LNCAP (cell line): ENCODE results near the gene ST6GALNAC6.

ENCODE experiments used
- TF ChIP-seq, protein P1 (sequence below): fragments of 450-650 bp; IDR thresholded peaks from 2 replicates; pipeline ENCODE4 v1.5.1; 2017; ENCODE audit warnings: mild to moderate bottlenecking

ST6GALNAC6 gene

DNA sequence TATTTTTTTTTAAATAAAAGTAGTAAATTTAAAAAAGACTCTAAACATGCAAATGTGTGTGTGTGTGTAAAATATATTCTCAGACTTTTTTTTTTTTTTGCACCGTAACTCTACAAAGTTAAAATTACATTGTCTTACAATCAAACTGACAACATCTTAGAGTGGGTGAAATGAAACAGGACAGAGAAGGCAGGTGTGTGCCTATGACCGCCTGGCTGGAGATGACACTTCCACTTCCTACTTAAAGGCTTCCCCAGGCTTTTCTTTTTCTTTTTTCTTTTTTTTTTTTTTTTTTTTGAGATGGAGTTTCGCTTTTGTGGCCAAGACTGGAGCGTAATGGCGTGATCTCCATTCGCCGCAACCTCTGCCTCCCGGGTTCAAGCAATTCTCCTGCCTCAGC is 19.3 kb downstream of the ST6GALNAC6 start:
- TF ChIP-seq, protein P1, sequence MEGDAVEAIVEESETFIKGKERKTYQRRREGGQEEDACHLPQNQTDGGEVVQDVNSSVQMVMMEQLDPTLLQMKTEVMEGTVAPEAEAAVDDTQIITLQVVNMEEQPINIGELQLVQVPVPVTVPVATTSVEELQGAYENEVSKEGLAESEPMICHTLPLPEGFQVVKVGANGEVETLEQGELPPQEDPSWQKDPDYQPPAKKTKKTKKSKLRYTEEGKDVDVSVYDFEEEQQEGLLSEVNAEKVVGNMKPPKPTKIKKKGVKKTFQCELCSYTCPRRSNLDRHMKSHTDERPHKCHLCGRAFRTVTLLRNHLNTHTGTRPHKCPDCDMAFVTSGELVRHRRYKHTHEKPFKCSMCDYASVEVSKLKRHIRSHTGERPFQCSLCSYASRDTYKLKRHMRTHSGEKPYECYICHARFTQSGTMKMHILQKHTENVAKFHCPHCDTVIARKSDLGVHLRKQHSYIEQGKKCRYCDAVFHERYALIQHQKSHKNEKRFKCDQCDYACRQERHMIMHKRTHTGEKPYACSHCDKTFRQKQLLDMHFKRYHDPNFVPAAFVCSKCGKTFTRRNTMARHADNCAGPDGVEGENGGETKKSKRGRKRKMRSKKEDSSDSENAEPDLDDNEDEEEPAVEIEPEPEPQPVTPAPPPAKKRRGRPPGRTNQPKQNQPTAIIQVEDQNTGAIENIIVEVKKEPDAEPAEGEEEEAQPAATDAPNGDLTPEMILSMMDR = no peak

DNA sequence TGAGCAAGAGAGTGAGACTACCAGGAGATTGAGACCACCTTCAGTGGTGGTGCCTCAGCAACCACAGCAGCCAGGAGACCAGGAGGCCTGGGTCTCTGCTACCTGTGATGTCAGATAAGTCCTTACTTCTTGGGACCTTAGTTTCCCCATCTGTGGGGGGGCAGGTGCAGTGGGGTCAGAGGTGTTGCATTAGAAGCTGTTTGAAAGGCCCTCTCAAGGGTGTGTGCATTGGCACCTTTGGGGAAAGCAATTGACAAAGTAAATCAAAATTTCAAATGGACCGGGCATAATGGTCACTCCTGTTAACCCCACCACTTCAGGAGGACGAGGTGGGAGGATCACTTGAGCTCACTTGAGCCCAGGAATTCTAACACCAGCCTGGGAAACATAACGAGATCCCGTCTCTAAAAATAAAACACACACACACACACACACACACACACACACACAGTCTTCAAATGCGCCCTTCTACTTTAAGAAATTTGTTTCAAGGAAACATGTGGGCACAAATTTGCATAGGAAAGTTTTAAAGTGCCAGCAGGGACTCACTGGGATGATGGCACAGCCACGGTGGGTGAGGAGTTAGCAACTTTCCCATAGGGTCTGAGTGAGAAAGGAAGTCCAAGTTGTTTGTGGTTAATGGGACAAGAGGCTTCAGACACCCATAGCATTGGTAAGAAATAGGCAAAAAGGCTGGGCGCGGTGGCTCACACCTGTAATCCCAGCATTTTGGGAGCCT is 20.6 kb downstream of the ST6GALNAC6 start:
- TF ChIP-seq, protein P1 = no peak

DNA sequence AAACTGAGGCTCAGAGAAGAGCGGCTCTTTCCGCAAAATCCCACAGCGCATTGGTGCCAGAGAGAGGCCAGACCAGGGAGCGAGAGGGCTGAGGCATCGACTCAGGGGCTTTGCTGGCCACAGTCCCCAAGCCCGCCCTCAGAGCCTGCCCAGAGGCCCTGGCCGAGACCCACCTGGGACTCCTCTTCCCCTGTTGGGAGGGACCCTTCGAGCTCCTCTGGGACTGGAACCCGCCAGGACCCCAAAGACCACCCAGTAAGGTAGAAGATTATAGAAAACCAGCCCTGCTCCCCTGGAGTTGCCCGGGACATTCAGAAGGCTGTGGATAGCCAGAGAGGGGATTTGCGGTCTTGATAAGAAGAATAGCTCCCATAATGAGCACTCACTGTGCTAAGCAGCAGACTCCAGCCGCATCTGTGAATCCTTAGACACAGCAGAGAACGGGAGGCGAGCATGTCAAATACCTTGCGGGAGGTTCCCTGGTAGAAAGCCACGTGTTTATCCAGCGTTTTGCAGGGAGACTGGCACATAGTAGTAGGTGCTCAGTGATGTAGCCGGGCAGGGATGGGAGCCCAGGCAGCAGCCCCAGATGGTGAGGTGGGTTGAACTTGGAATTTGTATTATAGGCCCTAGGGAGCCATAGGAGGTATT is 21.3 kb downstream of the ST6GALNAC6 start:
- TF ChIP-seq, protein P1 = no peak

DNA sequence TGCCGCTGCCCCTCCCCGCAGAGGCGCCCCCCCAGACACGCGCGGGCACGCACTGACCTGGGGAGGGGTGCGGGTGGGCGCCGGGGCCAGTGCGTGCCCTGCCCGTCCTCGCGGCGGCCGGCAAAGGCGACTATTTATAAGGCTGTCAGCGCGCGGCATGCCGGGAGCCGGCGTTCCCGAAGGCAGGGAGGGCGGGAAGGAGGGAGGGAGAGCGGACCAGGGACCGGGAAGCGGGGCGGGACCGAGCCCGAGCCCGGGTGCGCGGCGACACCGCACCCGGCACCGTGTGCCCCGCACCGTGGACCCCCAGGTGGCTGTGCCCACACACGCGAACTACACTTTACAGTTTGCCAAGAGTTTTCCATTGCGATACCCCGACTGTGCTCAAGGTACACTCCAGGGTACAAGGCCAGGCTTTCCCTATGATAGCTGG is 21.8 kb downstream of the ST6GALNAC6 start, which contains the start of gene AK1:
AK1 (minus strand) TSS at position 110 of the 433 bp plus-strand sequence. CDS start 3,058 bp downstream, outside the sequence.
- TF ChIP-seq, protein P1 = no peak

DNA sequence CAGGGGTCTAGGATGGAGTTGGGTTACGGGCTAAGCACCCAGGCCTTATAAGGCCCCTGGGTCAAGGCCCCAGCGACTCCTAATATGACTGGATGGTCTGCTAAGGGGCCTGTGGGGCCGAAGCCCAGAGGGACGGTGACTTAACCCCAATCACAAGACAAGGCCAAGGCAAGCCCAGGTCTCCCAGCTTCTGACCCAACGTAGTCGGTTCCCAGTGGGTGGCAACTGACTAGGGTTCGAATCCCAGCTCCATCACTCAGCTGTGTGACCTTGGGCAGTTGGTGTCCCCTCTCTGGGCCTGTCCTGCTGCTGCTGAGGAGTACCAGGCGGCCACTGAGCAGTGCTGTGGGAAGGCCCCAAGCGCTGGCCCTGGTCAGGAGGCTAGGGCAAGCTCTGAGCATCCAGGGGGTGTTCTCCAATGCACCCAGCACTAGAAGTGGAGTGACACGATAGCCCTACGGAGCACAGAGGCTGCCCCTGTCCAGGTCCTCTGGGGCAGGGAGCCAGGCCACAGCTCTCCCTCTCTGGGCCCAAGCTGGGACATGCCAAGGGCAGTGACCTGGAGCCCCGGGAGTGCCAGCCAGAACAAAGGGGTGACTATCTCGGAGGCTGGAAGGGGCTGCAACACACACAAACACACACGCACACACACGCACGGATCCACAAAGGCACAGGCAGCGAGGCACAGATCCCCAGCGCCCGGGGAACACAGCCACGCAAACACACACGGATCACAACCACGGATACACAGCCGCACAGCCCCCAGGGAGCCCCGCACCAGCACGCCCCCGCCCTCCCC is 22.4 kb downstream of the ST6GALNAC6 start:
- TF ChIP-seq, protein P1 = no peak

DNA sequence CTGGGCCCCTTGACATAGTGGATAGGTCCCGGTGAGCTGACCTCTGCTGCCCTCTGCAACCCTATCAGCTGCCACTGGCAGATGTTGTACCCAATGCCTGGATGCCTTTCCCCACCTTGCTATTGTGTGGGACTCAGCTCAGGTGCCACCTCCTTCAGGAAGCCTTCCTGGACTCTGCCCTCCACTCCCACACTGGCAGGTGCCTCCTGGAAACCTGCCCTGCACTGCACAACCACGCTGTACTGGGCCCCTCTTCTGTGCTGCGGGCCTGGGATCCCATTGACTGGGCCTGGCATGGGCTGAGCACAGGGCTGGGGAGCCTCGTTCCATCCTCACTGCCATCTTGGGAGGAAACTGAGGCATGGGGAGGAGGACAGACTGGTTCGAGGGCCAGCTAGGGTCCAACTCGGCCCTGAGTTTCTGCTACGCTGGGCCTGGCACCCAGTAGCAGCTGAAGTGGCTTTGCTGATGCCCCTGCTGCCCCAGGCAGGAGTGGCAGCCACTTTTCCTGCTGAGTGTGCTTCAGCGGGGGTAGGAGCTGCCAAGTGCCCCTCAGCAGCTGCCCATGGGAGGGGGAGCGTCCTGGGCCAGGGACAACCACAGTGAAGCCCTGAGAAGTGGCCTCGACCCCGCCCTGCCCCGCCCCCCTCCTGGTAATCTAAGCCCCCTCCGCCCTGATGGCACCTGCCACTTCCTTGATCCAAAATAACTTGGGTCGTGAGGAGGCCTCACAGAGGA is 23.2 kb downstream of the ST6GALNAC6 start:
- TF ChIP-seq, protein P1 = no peak
